SH-SY5Y (cell line): Measurements from ENCODE around the gene DNAJB5.

Experiments
- GATA2 ChIP-seq: IDR thresholded peaks from 2 replicates; pipeline ENCODE4 v1.6.1; 2011; ENCODE audit warnings: mild to moderate bottlenecking, low read depth, low read length
- GATA3 ChIP-seq: IDR thresholded peaks from 2 replicates; pipeline ENCODE4 v1.6.1; 2011; ENCODE audit warnings: low read depth, mild to moderate bottlenecking, low read length, moderate library complexity

DNA sequence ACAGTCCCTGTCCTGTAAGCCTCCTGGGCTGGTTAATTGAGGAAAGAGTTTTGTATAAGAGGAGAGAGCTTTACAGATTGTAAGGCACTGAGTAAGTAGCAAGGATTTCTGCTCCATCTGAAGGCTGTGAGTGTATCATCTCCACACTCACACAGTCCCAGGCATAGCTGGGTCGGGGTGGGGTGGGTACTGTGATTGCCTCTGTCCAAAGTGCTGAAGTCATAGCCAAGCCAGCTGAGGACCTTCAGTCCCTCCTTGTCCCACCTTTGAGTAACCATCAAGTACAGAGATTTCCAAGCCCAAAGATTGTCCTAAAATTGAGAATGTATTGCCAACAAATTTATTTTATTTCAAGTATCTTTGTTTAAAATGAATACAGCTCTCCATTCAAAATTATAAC, 5.5 kb upstream of the DNAJB5 start:
- TF ChIP-seq GATA2 = no peak
- TF ChIP-seq GATA3 = no peak
